Activated T-cell treated with anti-CD3 and anti-CD28 coated beads for 1 hour (primary cell): Measurements from ENCODE around the gene ADD1.

ENCODE experiments used
- DNase-seq: peaks from one replicate; pipeline ENCODE4 v3.0.0-alpha.2; 2020; ENCODE audit warnings: low read depth

Gene ADD1

DNA sequence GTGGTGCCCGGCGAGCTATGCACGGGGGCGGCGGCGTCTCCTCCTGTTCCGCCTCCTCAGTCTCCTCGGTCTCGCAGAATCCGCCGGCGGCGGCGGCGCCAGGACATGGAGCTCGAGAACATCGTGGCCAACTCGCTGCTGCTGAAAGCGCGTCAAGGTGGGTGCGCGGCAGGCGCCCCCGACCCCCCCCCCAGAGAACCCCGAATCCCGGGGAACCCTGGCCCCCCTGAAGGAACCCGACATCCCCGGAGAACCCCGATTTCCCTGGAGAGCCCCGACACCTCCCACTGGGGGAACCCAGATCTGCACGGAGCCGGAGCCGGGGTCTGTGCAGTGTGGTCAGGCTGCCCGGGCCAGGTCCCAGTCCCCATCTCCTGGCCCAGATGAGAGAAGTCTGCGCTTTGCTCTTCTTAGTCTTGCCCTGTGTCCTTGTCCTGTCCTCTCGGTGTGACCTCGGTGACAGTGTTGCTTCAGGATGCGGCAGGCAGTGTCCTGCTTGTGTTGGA is 120.4 kb downstream of the ADD1 start:
- no peak for DNase-seq

- no peak for DNase-seq
Observed at GRCh38 chr4:2964706-2965258, 121.1 kb downstream of the ADD1 start.

GRCh38 chr4:2965262-2965661 is 121.6 kb downstream of the ADD1 start:
- DNase-seq: no peak

DNA sequence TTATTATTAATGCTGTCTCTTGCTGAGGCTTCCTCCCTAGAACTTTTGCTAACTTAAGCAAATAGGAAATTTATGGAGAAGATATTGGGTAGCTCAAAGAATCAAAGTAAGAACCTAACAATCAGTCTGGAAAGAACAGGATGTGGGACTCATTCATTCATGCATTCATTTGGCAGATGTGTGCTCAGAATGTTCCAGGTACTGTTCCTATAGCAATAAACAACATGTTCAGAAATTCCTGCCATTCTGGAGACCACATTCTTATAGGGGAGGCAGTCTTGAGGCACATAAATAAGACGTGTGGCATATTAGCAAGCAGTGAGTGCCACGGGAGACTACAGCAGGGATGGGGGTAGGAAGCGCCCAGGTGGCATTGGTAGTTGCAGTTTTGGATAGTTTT is 124.7 kb downstream of the ADD1 start:
- no peak for DNase-seq

DNA sequence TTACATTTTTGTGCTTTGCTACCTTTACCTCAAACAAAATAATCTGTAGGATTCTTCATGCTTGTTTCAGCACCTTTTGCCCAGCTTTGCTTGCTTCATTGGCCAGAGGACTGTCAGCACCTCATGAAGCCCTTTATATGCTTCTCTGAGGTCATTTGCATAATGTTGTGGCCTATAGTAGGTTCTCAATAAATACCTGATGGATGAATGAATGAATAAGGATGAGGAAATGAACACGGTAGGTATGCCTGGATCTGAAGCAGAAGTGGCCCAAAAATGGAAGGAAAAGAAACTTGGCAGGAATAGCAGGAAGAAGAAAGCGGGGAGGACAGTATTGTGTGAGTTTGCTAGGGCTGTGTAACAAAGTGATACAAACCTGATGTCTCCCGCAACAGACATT is 127.6 kb downstream of the ADD1 start:
- DNase-seq: no peak

- DNase-seq: no peak
Observed at GRCh38 chr4:2977211-2978088, 133.8 kb downstream of the ADD1 start.
